HepG2 (cell line): ENCODE results near the gene TM9SF3. TPM values are rescaled to one million over a fixed set of nuclear protein-coding genes. Genes with fewer than 3 reads are reported as not detected.

Experiments
- ATF1 ChIP-seq: IDR thresholded peaks from 2 replicates; pipeline ENCODE4 v1.6.1; 2016; ENCODE audit warnings: mild to moderate bottlenecking, control low read depth
- CBX5 ChIP-seq: sonication (generic); formaldehyde crosslinking; IDR thresholded peaks from 2 replicates; pipeline ENCODE4 v1.4.0; 2020; ENCODE audit warnings: missing genetic modification reagents, borderline replicate concordance
- CCAR2 ChIP-seq: fragments of 200-400 bp; formaldehyde crosslinking; optimal IDR thresholded peaks from 2 replicates; pipeline ENCODE3; 2018; ENCODE audit warnings: low read depth, mild to moderate bottlenecking, low read length, moderate library complexity
- JARID2 ChIP-seq: sonication (generic); formaldehyde crosslinking; IDR thresholded peaks from 2 replicates; pipeline ENCODE4 v1.8.1; 2023; ENCODE audit warnings: missing genetic modification reagents, inconsistent platforms; ENCODE audit not compliant: insufficient replicate concordance
- KAT8 ChIP-seq: IDR thresholded peaks from 2 replicates; pipeline ENCODE4 v1.6.1; 2016; ENCODE audit warnings: missing genetic modification reagents, missing compliant biosample characterization
- KMT2A ChIP-seq: sonication (generic); formaldehyde crosslinking; IDR thresholded peaks from 2 replicates; pipeline ENCODE4 v1.4.0; 2020; ENCODE audit warnings: missing genetic modification reagents
- MED13 ChIP-seq: sonication (generic); formaldehyde crosslinking; IDR thresholded peaks from 2 replicates; pipeline ENCODE4 v1.5.0; 2020; ENCODE audit warnings: missing genetic modification reagents
- MEIS1 ChIP-seq: sonication (generic); formaldehyde crosslinking; IDR thresholded peaks from 2 replicates; pipeline ENCODE4 v1.9.0; 2021; ENCODE audit warnings: mild to moderate bottlenecking, missing genetic modification reagents, moderate library complexity, borderline replicate concordance
- NCOA1 ChIP-seq: sonication (generic); formaldehyde crosslinking; IDR thresholded peaks from 2 replicates; pipeline ENCODE4 v1.9.0; 2021; ENCODE audit warnings: missing genetic modification reagents
- RBAK ChIP-seq: sonication (generic); formaldehyde crosslinking; IDR thresholded peaks from 2 replicates; pipeline ENCODE4 v1.5.1; 2020; ENCODE audit warnings: mild to moderate bottlenecking, missing genetic modification reagents
- REPIN1 ChIP-seq: sonication (generic); formaldehyde crosslinking; IDR thresholded peaks from 2 replicates; pipeline ENCODE4 v1.8.0; 2022; ENCODE audit warnings: missing genetic modification reagents, low read depth, mild to moderate bottlenecking, borderline replicate concordance
- SKI ChIP-seq: fragments of 450-650 bp; IDR thresholded peaks from one replicate; pipeline ENCODE4 v1.6.1; 2018; ENCODE audit warnings: mild to moderate bottlenecking; ENCODE audit not compliant: partially characterized antibody
- SRSF9 ChIP-seq: fragments of 200-400 bp; formaldehyde crosslinking; IDR thresholded peaks from 2 replicates; pipeline ENCODE4 v1.6.1; 2018; ENCODE audit warnings: borderline replicate concordance, mild to moderate bottlenecking, low read depth, low read length; ENCODE audit not compliant: insufficient read depth, poor library complexity, severe bottlenecking
- TAF1 ChIP-seq: sonication (generic); formaldehyde crosslinking; IDR thresholded peaks from 2 replicates; pipeline ENCODE4 v1.4.0; 2020; ENCODE audit warnings: missing genetic modification reagents
- THAP11 ChIP-seq: IDR thresholded peaks from 2 replicates; pipeline ENCODE4 v1.6.1; 2016; ENCODE audit warnings: missing biosample characterization, missing genetic modification reagents
- ZFY ChIP-seq: sonication (generic); formaldehyde crosslinking; IDR thresholded peaks from 2 replicates; pipeline ENCODE4 v1.4.0; 2020; ENCODE audit warnings: missing genetic modification reagents
- ZNF670 ChIP-seq: sonication (generic); formaldehyde crosslinking; IDR thresholded peaks from 2 replicates; pipeline ENCODE4 v1.8.0; 2022; ENCODE audit warnings: mild to moderate bottlenecking, missing genetic modification reagents, borderline replicate concordance
- ZSCAN9 ChIP-seq: IDR thresholded peaks from 2 replicates; pipeline ENCODE4 v1.6.1; 2016; ENCODE audit warnings: borderline replicate concordance
- polyA plus RNA-seq, 8 experiments: library from polyadenylated mRNA; depleted of rRNA in 3 of 8; stranded (reverse) in 7 of 8; unstranded in 1 of 8; fragments of >200 nt; fragmentation: Illumina TruSeq in 4 of 8; extraction: Trizol in 4 of 8; gene quantifications; 2 replicates each; pipeline versions ENCODE4 v1.2.1 to v1.2.3, GENCODE V29; 2011 to 2016; ENCODE audit warnings: low read depth in 4 of 8, missing spikeins in 1 of 8, mixed read lengths in 1 of 8; ENCODE audit not compliant: insufficient read depth in 1 of 8
- total RNA-seq, 5 experiments: library from RNA; depleted of rRNA; stranded (reverse); fragments of >200 nt; fragmentation: Illumina TruSeq; extraction: Trizol; gene quantifications; 2 replicates each; pipeline ENCODE4 v1.2.3, GENCODE V29; 2016; ENCODE audit warnings: low read depth in 1 of 5
- TF ChIP-seq, protein P1 (sequence below): sonication (generic); formaldehyde crosslinking; IDR thresholded peaks from 2 replicates; pipeline ENCODE4 v1.5.1; 2020; ENCODE audit warnings: mild to moderate bottlenecking, missing genetic modification reagents, moderate library complexity
- TF ChIP-seq, protein P2 (sequence below): sonication (generic); formaldehyde crosslinking; IDR thresholded peaks from 2 replicates; pipeline ENCODE4 v1.9.0; 2021; ENCODE audit warnings: missing genetic modification reagents, mild to moderate bottlenecking, borderline replicate concordance
- TF ChIP-seq, protein P3 (sequence below): IDR thresholded peaks from 2 replicates; pipeline ENCODE4 v1.6.1; 2012; ENCODE audit warnings: low read depth, low read length, improper control_type of control experiment

TM9SF3 gene
- total and polyA plus RNA-seq, 2 of the 13 experiments (the other 11 are each of a cell fraction or from before 2014, with no cell fraction given): 43.8 to 120 TPM

DNA sequence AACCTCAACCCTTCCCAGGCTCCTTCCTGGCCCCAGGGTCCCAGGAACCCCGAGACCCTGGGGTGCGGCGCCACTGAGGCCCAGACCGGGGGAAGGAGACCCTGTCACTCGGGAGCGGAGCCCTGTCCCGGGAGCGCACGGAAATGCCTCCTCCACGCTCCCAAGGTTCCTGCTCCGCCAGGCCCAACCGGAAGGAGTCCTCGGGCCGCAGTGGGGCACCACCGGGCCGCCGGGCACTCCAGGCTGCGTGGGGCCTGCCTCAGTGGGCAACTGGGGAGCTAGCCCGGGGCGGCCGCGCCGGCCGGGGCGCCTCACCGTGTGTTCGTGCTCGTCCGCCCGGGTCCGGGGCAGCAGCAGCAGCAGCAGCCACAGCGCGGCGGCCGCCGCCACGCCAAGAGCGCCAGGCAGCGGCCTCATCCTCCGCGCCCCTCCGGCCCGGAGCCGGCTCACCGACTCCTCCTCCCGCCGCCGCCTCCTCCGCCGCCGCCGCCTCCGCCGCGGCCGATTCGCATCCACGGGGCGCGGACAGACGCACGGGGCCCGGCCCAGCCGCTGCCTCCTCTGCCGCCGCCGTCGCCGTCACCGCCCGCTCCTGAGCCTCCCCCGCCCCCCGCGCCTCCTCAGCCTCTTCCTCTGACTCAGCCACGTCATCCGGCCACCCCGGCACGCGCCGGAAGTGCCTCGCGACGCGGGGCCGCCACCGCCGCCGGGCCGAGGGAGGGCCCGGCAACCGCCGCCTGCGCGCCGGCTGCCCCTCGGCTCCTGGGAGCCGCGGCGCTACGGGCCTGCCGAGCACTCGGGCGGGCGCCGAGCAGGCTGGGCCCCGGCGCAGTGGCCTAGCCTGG is at the start of gene TM9SF3 (continued):
- TF ChIP-seq, protein P1, sequence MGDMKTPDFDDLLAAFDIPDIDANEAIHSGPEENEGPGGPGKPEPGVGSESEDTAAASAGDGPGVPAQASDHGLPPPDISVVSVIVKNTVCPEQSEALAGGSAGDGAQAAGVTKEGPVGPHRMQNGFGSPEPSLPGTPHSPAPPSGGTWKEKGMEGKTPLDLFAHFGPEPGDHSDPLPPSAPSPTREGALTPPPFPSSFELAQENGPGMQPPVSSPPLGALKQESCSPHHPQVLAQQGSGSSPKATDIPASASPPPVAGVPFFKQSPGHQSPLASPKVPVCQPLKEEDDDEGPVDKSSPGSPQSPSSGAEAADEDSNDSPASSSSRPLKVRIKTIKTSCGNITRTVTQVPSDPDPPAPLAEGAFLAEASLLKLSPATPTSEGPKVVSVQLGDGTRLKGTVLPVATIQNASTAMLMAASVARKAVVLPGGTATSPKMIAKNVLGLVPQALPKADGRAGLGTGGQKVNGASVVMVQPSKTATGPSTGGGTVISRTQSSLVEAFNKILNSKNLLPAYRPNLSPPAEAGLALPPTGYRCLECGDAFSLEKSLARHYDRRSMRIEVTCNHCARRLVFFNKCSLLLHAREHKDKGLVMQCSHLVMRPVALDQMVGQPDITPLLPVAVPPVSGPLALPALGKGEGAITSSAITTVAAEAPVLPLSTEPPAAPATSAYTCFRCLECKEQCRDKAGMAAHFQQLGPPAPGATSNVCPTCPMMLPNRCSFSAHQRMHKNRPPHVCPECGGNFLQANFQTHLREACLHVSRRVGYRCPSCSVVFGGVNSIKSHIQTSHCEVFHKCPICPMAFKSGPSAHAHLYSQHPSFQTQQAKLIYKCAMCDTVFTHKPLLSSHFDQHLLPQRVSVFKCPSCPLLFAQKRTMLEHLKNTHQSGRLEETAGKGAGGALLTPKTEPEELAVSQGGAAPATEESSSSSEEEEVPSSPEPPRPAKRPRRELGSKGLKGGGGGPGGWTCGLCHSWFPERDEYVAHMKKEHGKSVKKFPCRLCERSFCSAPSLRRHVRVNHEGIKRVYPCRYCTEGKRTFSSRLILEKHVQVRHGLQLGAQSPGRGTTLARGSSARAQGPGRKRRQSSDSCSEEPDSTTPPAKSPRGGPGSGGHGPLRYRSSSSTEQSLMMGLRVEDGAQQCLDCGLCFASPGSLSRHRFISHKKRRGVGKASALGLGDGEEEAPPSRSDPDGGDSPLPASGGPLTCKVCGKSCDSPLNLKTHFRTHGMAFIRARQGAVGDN (CRISPR knock-in tag): peak; percentile 78
- 0 out of 2 replicates have a peak, but pooled peaks have one; percentile 30 for TF ChIP-seq MED13 (CRISPR knock-in tag)
- no peak for TF ChIP-seq ZNF670
- TF ChIP-seq REPIN1 (CRISPR knock-in tag): 0 out of 2 replicates have a peak, but pooled peaks have one; percentile 24
- TF ChIP-seq ZFY (CRISPR knock-in tag): peak; percentile 96
- 0 out of 2 replicates have a peak, but pooled peaks have one; percentile 24 for TF ChIP-seq KAT8 (CRISPR knock-in tag)
- peak; percentile 93 for TF ChIP-seq KMT2A
- no peak for TF ChIP-seq CCAR2
- peak; percentile 70 for TF ChIP-seq SKI
- TF ChIP-seq ATF1 (CRISPR knock-in tag): no peak
- 0 out of 2 replicates have a peak, but pooled peaks have one; percentile 30 for TF ChIP-seq MEIS1 (CRISPR knock-in tag)
- TF ChIP-seq NCOA1 (CRISPR knock-in tag): no peak
- TF ChIP-seq, protein P2, sequence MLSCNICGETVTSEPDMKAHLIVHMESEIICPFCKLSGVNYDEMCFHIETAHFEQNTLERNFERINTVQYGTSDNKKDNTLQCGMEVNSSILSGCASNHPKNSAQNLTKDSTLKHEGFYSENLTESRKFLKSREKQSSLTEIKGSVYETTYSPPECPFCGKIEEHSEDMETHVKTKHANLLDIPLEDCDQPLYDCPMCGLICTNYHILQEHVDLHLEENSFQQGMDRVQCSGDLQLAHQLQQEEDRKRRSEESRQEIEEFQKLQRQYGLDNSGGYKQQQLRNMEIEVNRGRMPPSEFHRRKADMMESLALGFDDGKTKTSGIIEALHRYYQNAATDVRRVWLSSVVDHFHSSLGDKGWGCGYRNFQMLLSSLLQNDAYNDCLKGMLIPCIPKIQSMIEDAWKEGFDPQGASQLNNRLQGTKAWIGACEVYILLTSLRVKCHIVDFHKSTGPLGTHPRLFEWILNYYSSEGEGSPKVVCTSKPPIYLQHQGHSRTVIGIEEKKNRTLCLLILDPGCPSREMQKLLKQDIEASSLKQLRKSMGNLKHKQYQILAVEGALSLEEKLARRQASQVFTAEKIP (CRISPR knock-in tag): no peak
- TF ChIP-seq TAF1 (CRISPR knock-in tag): peak; percentile 71
- TF ChIP-seq ZSCAN9 (CRISPR knock-in tag): no peak
- TF ChIP-seq THAP11: peak; percentile 73
- 0 out of 2 replicates have a peak, but pooled peaks have one; percentile 39 for TF ChIP-seq CBX5
- TF ChIP-seq, protein P3, sequence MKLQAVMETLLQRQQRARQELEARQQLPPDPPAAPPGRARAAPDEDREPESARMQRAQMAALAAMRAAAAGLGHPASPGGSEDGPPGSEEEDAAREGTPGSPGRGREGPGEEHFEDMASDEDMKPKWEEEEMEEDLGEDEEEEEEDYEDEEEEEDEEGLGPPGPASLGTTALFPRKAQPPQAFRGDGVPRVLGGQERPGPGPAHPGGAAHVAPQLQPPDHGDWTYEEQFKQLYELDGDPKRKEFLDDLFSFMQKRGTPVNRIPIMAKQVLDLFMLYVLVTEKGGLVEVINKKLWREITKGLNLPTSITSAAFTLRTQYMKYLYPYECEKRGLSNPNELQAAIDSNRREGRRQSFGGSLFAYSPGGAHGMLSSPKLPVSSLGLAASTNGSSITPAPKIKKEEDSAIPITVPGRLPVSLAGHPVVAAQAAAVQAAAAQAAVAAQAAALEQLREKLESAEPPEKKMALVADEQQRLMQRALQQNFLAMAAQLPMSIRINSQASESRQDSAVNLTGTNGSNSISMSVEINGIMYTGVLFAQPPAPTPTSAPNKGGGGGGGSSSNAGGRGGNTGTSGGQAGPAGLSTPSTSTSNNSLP: no peak
- no peak for TF ChIP-seq JARID2 (CRISPR knock-in tag)
- TF ChIP-seq RBAK: no peak
- no peak for TF ChIP-seq SRSF9
